GM19438 (cell line): ENCODE results near the gene SMC6.

Experiments
- ATAC-seq: cut with Tn5 transposase; IDR thresholded peaks from one replicate; pipeline ENCODE4 v1.9.1; 2021; ENCODE audit warnings: low read depth; ENCODE audit not compliant: unreplicated experiment

Gene SMC6

GRCh38 chr2:17620280-17620679, 133.3 kb downstream of the SMC6 start:
- ATAC-seq = no peak

GRCh38 chr2:17617955-17618354, 135.7 kb downstream of the SMC6 start:
- no peak for ATAC-seq

GRCh38 chr2:17617516-17617915, 136.1 kb downstream of the SMC6 start:
- no peak for ATAC-seq

DNA sequence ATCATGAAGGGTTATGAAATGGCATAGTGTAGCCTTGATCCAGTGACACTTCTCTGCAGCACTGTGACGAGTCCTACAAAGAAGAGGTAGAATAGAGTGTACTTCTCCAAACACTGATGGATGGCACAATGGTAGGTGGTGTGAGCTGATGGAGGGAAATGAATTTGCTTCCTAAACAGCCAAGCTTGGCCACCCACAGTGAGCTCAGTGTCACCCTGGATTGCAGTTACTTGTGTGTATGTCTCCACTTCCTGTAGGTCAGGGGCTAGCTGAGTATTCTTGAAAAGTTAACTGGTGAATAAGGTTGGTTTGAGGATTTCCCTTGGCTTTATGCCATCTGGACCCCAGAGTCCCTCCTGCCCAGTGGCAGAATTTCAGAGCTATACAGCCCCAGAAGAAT, 137.2 kb downstream of the SMC6 start:
- no peak for ATAC-seq

- no peak for ATAC-seq
Measured at GRCh38 chr2:17615728-17616351, 137.8 kb downstream of the SMC6 start.

- no peak for ATAC-seq
Measured at GRCh38 chr2:17615147-17615546, 138.5 kb downstream of the SMC6 start.

- no peak for ATAC-seq
Measured at GRCh38 chr2:17614174-17614930, 139.3 kb downstream of the SMC6 start.
